ENCODE results near the gene GBF1.

GBF1 gene

DNA sequence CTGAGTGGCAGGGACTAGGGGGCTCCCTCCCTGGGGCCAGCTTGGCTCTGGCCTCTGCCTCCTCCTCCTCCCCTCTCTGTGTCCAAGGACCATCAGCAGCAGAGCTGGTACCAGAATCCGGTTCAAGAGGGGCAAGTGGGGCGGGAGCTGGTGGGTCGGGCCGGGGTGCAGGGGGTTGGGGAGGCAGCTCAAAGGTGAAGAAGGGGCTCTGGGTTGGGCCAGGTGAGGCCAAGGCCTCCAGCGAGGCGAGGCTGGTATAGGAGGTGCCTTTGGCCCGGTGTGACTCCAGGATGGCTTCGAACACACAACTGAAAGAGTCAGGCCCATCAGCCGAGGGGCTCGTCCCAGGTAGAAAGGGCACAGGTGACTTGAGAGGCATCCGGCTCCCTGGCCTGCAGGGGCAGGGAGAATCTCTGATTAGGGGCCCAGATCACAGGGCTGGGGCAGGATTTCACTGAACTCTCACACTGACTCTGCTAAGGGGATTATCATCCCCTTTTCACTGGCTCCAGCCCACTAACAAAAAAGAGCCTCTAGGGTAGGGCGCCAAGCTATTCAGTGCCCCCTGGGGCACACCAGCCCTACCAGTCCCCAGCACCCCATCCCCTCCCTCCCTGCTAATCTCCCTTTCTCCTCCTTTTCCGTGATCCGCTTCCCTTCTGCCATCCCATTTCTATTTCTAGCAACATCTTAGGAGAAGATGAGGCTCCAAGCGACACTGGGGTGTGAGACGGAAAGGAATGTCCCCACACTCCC, 168.7 kb downstream of the GBF1 start:
- peaks cover 30% of the 10 kb centered on the region for H3K4me1 ChIP-seq (ENCODE audit: low read length)
- no peak overlapping the region for H3K4me2 ChIP-seq (ENCODE audit: low read length)
- no peaks in the 10 kb centered on the region for H3K9me3 ChIP-seq (ENCODE audit: insufficient read depth, low read length)
- H4K20me1 ChIP-seq (ENCODE audit: insufficient read depth, low read length), result no peaks in the 10 kb centered on the region
- H3K27me3 ChIP-seq (ENCODE audit: low read depth, low read length), result no peaks in the 10 kb centered on the region
- no peak overlapping the region for H3K9ac ChIP-seq (ENCODE audit: low read length)
- no peaks in the 10 kb centered on the region for H3K36me3 ChIP-seq (replicated peaks; ENCODE audit: low read depth, low read length)
- H3K79me2 ChIP-seq (ENCODE audit: low read length), result no peaks in the 10 kb centered on the region
- H2AFZ ChIP-seq (ENCODE audit: low read depth, low read length), result no peak overlapping the region
- TF ChIP-seq EZH2phosphoT487 (IDR thresholded peaks at IDR 0.05; ENCODE audit: low read depth), result no peak
- TF ChIP-seq, protein P1, sequence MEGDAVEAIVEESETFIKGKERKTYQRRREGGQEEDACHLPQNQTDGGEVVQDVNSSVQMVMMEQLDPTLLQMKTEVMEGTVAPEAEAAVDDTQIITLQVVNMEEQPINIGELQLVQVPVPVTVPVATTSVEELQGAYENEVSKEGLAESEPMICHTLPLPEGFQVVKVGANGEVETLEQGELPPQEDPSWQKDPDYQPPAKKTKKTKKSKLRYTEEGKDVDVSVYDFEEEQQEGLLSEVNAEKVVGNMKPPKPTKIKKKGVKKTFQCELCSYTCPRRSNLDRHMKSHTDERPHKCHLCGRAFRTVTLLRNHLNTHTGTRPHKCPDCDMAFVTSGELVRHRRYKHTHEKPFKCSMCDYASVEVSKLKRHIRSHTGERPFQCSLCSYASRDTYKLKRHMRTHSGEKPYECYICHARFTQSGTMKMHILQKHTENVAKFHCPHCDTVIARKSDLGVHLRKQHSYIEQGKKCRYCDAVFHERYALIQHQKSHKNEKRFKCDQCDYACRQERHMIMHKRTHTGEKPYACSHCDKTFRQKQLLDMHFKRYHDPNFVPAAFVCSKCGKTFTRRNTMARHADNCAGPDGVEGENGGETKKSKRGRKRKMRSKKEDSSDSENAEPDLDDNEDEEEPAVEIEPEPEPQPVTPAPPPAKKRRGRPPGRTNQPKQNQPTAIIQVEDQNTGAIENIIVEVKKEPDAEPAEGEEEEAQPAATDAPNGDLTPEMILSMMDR (IDR thresholded peaks at IDR 0.05; ENCODE audit: low read depth, low read length), result no peak
- H3K4me3 ChIP-seq (ENCODE audit: low read length), result no peak overlapping the region
- H3K27ac ChIP-seq (ENCODE audit: low read length), result no peak overlapping the region

DNA sequence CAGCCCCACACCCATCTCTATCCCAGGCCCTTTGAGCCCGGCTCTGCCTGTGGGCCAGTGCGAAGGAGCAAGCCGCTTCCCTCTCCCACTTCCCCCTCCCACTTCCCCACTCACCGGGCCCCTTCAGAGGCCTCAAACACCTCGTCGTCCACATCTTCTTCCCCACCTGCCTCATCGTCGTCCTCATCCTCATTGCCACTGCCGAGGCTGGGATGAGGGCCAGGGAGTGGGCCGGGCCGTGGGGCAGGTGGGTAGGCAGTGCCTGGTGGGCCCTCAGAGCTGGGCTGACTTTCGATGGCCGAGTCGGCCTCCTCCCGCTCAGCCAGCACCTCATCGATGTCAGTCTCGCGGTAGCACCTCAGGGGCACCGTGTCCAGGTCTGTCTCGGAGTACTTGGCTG, 169.4 kb downstream of the GBF1 start:
- H2AFZ ChIP-seq (ENCODE audit: low read depth, low read length), result no peak overlapping the region
- no peaks in the 10 kb centered on the region for H3K36me3 ChIP-seq (replicated peaks; ENCODE audit: low read depth, low read length)
- no peak overlapping the region for H3K4me3 ChIP-seq (ENCODE audit: low read length)
- peaks cover 27% of the 10 kb centered on the region for H3K4me1 ChIP-seq (ENCODE audit: low read length)
- H3K4me2 ChIP-seq (ENCODE audit: low read length), result no peak overlapping the region; the same call in 1 of the 2 replicates
- H3K27ac ChIP-seq (ENCODE audit: low read length), result no peak overlapping the region
- no peak overlapping the region for H3K9ac ChIP-seq (ENCODE audit: low read length)
- no peaks in the 10 kb centered on the region for H3K9me3 ChIP-seq (ENCODE audit: insufficient read depth, low read length)
- no peaks in the 10 kb centered on the region for H3K27me3 ChIP-seq (ENCODE audit: low read depth, low read length)
- H3K79me2 ChIP-seq (ENCODE audit: low read length), result no peaks in the 10 kb centered on the region
- TF ChIP-seq, protein P1 (IDR thresholded peaks at IDR 0.05; ENCODE audit: low read depth, low read length), result no peak
- TF ChIP-seq EZH2phosphoT487 (IDR thresholded peaks at IDR 0.05; ENCODE audit: low read depth), result no peak
- H4K20me1 ChIP-seq (ENCODE audit: insufficient read depth, low read length), result no peaks in the 10 kb centered on the region

DNA sequence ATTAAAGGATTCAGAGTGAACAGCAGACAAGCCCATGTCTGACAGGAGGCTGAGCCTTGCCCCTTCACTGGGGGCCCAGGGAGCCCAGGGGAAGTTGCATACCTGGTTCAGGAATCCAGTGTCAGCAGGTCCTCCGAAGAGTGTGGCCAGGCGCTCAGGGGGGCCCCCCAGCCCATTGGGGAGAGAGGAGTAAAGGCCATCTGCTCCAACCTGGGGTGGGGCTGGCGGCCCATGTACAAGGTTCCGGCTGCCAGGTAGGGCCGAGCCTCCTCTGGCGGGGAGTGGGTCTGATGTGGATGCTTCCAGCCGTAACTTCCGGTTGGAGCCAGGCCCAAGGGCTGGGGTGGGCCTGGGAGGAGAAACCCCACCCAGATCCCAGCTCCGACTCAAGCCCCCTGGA, 171.0 kb downstream of the GBF1 start:
- Histone ChIP-seq H2AFZ (ENCODE audit: low read depth, low read length) (no peak overlapping the region), H3K27me3 (ENCODE audit: low read depth, low read length) (no peaks in the 10 kb centered on the region), H3K4me1 (ENCODE audit: low read length) (peaks cover 28% of the 10 kb centered on the region), H3K27ac (ENCODE audit: low read length) (no peak overlapping the region), H3K9me3 (ENCODE audit: insufficient read depth, low read length) (no peaks in the 10 kb centered on the region), H4K20me1 (ENCODE audit: insufficient read depth, low read length) (no peaks in the 10 kb centered on the region), H3K79me2 (ENCODE audit: low read length) (no peaks in the 10 kb centered on the region), H3K36me3 (replicated peaks; ENCODE audit: low read depth, low read length) (no peaks in the 10 kb centered on the region), H3K4me2 (ENCODE audit: low read length) (no peak overlapping the region), H3K4me3 (ENCODE audit: low read length) (no peak overlapping the region), H3K9ac (ENCODE audit: low read length) (no peak overlapping the region)
- TF ChIP-seq, protein P1 (IDR thresholded peaks at IDR 0.05; ENCODE audit: low read depth, low read length), result no peak
- no peak for TF ChIP-seq EZH2phosphoT487 (IDR thresholded peaks at IDR 0.05; ENCODE audit: low read depth)

DNA sequence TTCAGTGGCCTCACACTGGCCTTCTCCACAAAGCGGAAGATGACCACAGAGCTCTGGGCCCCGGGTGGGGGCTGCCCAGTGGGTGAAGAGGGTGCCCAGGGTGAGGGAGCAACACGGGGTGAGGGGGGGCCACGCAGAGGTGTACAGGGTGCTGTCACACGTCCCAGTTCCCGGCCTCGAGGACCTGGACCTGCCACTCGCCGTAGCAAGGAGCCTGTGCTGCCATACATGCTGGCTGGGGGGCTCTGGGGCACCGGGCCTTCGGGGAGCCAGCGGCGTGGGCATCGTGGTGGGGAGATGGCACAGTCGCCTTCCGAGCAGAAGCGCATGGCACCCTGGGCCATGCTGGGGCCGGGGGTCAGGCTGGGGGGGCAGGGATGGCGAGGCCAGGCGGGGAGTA, 171.4 kb downstream of the GBF1 start:
- Histone ChIP-seq H3K4me1 (ENCODE audit: low read length) (peaks cover 24% of the 10 kb centered on the region), H3K79me2 (ENCODE audit: low read length) (no peaks in the 10 kb centered on the region; the same call in 1 of the 2 replicates), H3K9ac (ENCODE audit: low read length) (no peak overlapping the region), H2AFZ (ENCODE audit: low read depth, low read length) (no peak overlapping the region), H3K4me3 (ENCODE audit: low read length) (no peak overlapping the region), H3K36me3 (replicated peaks; ENCODE audit: low read depth, low read length) (no peaks in the 10 kb centered on the region), H3K9me3 (ENCODE audit: insufficient read depth, low read length) (no peaks in the 10 kb centered on the region), H4K20me1 (ENCODE audit: insufficient read depth, low read length) (no peaks in the 10 kb centered on the region), H3K27me3 (ENCODE audit: low read depth, low read length) (no peaks in the 10 kb centered on the region), H3K4me2 (ENCODE audit: low read length) (no peak overlapping the region), H3K27ac (ENCODE audit: low read length) (no peak overlapping the region)
- no peak for TF ChIP-seq EZH2phosphoT487 (IDR thresholded peaks at IDR 0.05; ENCODE audit: low read depth)
- TF ChIP-seq, protein P1 (IDR thresholded peaks at IDR 0.05; ENCODE audit: low read depth, low read length), result no peak
